Naive thymus-derived CD4-positive, alpha-beta T cell (primary cell): ENCODE data around the gene RASGRF1. TPM values are rescaled to one million over a fixed set of nuclear protein-coding genes. Genes with fewer than 3 reads are reported as not detected.
"Not testable (repeated sequence)": the region's sequence is repeated elsewhere in the genome, so short reads cannot be mapped to it uniquely, and the experiment has no call there.

Experiments
- ATAC-seq: fragments of 150-1000 bp; cut with Tn5 transposase; 2 replicates; pipeline ENCODE4 v1.10.0; 2021; ENCODE audit warnings: mild to moderate bottlenecking, moderate library complexity
- CTCF ChIA-PET: fragments of 350-600 bp; sonication (Branson Sonifier 250); formaldehyde crosslinking; loops from one replicate; lab custom pipeline; 2021; ENCODE audit warnings: antibody characterized with exemption; lab: Charles Lee
- POLR2A ChIA-PET: fragments of 350-600 bp; sonication (Branson Sonifier 250); formaldehyde crosslinking; loops from one replicate; lab custom pipeline; 2021; ENCODE audit warnings: antibody characterized with exemption, inconsistent platforms; lab: Charles Lee
- DNase-seq, 9 donors: peaks; one replicate each; pipeline versions ENCODE4 v3.0.0 to v3.0.0-alpha.2; 2020 to 2022; ENCODE audit warnings: mixed read lengths in 1 of 9
- H3K27ac ChIP-seq: one replicate; pipeline ENCODE4 v1.7.0; 2013; ENCODE audit warnings: mild to moderate bottlenecking, low read depth, low read length, moderate library complexity
- H3K27me3 ChIP-seq, 2 donors: one replicate each; pipeline ENCODE4 v1.7.0; 2013; ENCODE audit warnings: low read length in 2 of 2, mild to moderate bottlenecking in 2 of 2, moderate library complexity in 2 of 2; ENCODE audit not compliant: control insufficient read depth in 2 of 2, insufficient read depth in 2 of 2
- H3K36me3 ChIP-seq, 3 experiments: 1 replicate in 2 of 3; 2 replicates in 1 of 3; pipeline ENCODE4 v1.7.0; 2013; ENCODE audit warnings: low read length in 3 of 3, mild to moderate bottlenecking in 3 of 3, moderate library complexity in 1 of 3; ENCODE audit not compliant: insufficient read depth in 3 of 3, control insufficient read depth in 2 of 3
- H3K4me1 ChIP-seq, 2 donors: one replicate each; pipeline ENCODE4 v1.7.0; 2013; ENCODE audit warnings: low read length in 2 of 2, mild to moderate bottlenecking in 2 of 2, moderate library complexity in 1 of 2; ENCODE audit not compliant: control insufficient read depth in 2 of 2, insufficient read depth in 2 of 2
- H3K4me3 ChIP-seq: 2 replicates; pipeline ENCODE4 v1.7.0; 2013; ENCODE audit warnings: mild to moderate bottlenecking, low read length
- H3K9me3 ChIP-seq, 3 experiments: 1 replicate in 2 of 3; 2 replicates in 1 of 3; pipeline ENCODE4 v1.7.0; 2013; ENCODE audit warnings: low read length in 3 of 3; ENCODE audit not compliant: control insufficient read depth in 2 of 3
- H3K27ac Mint-ChIP-seq, 9 donors: one replicate each; pipeline ENCODE4 v1.8.0; 2020 to 2022; ENCODE audit warnings: mixed read lengths in 9 of 9, mild to moderate bottlenecking in 8 of 9, moderate library complexity in 5 of 9, inconsistent platforms in 2 of 9
- H3K27me3 Mint-ChIP-seq, 5 donors: one replicate each; pipeline ENCODE4 v1.8.0; 2021 to 2022; ENCODE audit warnings: mixed read lengths in 5 of 5, mild to moderate bottlenecking in 1 of 5
- H3K36me3 Mint-ChIP-seq, 5 donors: one replicate each; pipeline ENCODE4 v1.8.0; 2020 to 2022; ENCODE audit warnings: mixed read lengths in 5 of 5, mild to moderate bottlenecking in 3 of 5, inconsistent platforms in 1 of 5
- H3K4me1 Mint-ChIP-seq, 7 donors: one replicate each; pipeline ENCODE4 v1.8.0; 2020 to 2022; ENCODE audit warnings: mixed read lengths in 7 of 7, mild to moderate bottlenecking in 3 of 7, inconsistent platforms in 1 of 7
- H3K4me3 Mint-ChIP-seq, 10 donors: one replicate each; pipeline ENCODE4 v1.8.0; 2020 to 2022; ENCODE audit warnings: mild to moderate bottlenecking in 10 of 10, mixed read lengths in 10 of 10, moderate library complexity in 6 of 10, inconsistent platforms in 2 of 10
- H3K9me3 Mint-ChIP-seq, 11 donors: one replicate each; pipeline ENCODE4 v1.8.0; 2020 to 2022; ENCODE audit warnings: mixed read lengths in 11 of 11, mild to moderate bottlenecking in 4 of 11, inconsistent platforms in 1 of 11, moderate library complexity in 1 of 11
- intact Hi-C, 2 donors: fragments of 100-400 bp; cut with micrococcal nuclease; formaldehyde crosslinking; loops; one replicate each; pipeline ENCODE4 v1.15.1; 2023
- polyA plus RNA-seq, 2 donors: library from polyadenylated mRNA; unstranded; fragments of 300-500 nt; fragmentation: Illumina TruSeq; gene quantifications; one replicate each; pipeline ENCODE4 v1.2.3, GENCODE V29; 2021
- total RNA-seq, 6 experiments: library from RNA in 5 of 6; stranded (reverse) in 5 of 6; gene quantifications; 1 replicate in 5 of 6; 2 replicates in 1 of 6; pipeline ENCODE4 v1.2.3 and lab custom pipeline; 2021 to 2026

Gene RASGRF1
- total and polyA plus RNA-seq, 7 experiments from 2014 or later, result 0.07 to 0.10 TPM; not detected in 5

- intact Hi-C loops, result no loop called here
- Mint-ChIP-seq H3K4me1 (peaks cover 0 to 8% (median 3%) of the 10 kb centered on the region in 7 donors), H3K9me3 (no peaks in the 10 kb centered on the region), H3K36me3 (no peaks in the 10 kb centered on the region), H3K27me3 (peaks cover 0 to 3% (median 0%) of the 10 kb centered on the region in 5 donors), H3K27ac (no peak overlapping the region), H3K4me3 (no peak overlapping the region)
- DNase-seq (no peak), ATAC-seq (no peak)
- no peak overlapping the region for H3K4me3 ChIP-seq
- no peak overlapping the region for H3K27ac ChIP-seq
- no peaks in the 10 kb centered on the region for H3K4me1 ChIP-seq
- H3K36me3 ChIP-seq, result no peaks in the 10 kb centered on the region
- H3K9me3 ChIP-seq, result no peaks in the 10 kb centered on the region
- ChIA-PET POLR2A (no interaction called here), CTCF (no interaction called here)
- H3K27me3 ChIP-seq, result no peaks in the 10 kb centered on the region
Measured at GRCh38 chr15:78999636-79000035, 90.9 kb downstream of the RASGRF1 start.

GRCh38 chr15:78998526-78998925 lies 92.1 kb downstream of the RASGRF1 start:
- Mint-ChIP-seq H3K9me3 (no peaks in the 10 kb centered on the region), H3K4me1 (peaks cover 0 to 1% (median 0%) of the 10 kb centered on the region in 7 donors), H3K4me3 (no peak overlapping the region), H3K36me3 (no peaks in the 10 kb centered on the region), H3K27me3 (peaks cover 0 to 3% (median 0%) of the 10 kb centered on the region in 5 donors), H3K27ac (no peak overlapping the region)
- H3K4me3 ChIP-seq, result no peak overlapping the region
- no peak overlapping the region for H3K27ac ChIP-seq
- no peaks in the 10 kb centered on the region for H3K27me3 ChIP-seq
- CTCF ChIA-PET, result no interaction called here
- H3K9me3 ChIP-seq, result no peaks in the 10 kb centered on the region
- POLR2A ChIA-PET, result no interaction called here
- H3K4me1 ChIP-seq, result no peaks in the 10 kb centered on the region
- no peak for ATAC-seq
- intact Hi-C loops, result no loop called here
- DNase-seq, result no peak
- no peaks in the 10 kb centered on the region for H3K36me3 ChIP-seq

GRCh38 chr15:78997981-78998499 lies 92.5 kb downstream of the RASGRF1 start:
- Mint-ChIP-seq H3K4me1 (peaks cover 0 to 4% (median 0%) of the 10 kb centered on the region in 7 donors), H3K36me3 (no peaks in the 10 kb centered on the region), H3K27ac (no peak overlapping the region), H3K27me3 (peaks cover 0 to 3% (median 0%) of the 10 kb centered on the region in 5 donors), H3K4me3 (no peak overlapping the region), H3K9me3 (no peaks in the 10 kb centered on the region)
- intact Hi-C loops, result no loop called here
- POLR2A ChIA-PET, result no interaction called here
- no peaks in the 10 kb centered on the region for H3K36me3 ChIP-seq
- no peak overlapping the region for H3K4me3 ChIP-seq
- no peaks in the 10 kb centered on the region for H3K27me3 ChIP-seq
- no peak overlapping the region for H3K27ac ChIP-seq
- ATAC-seq, result no peak
- CTCF ChIA-PET, result interaction anchor here (0.6 kb wide), 1 partner anchor 717 kb away, joined by 4 read pairs; no protein-coding TSS in a partner anchor
- no peak for DNase-seq
- H3K4me1 ChIP-seq, result no peaks in the 10 kb centered on the region
- no peaks in the 10 kb centered on the region for H3K9me3 ChIP-seq

- H3K4me3 Mint-ChIP-seq, result no peak overlapping the region
- POLR2A ChIA-PET, result no interaction called here
- Histone ChIP-seq H3K27me3 (no peaks in the 10 kb centered on the region), H3K4me1 (no peaks in the 10 kb centered on the region), H3K9me3 (no peaks in the 10 kb centered on the region), H3K36me3 (no peaks in the 10 kb centered on the region), H3K27ac (no peak overlapping the region), H3K4me3 (no peak overlapping the region)
- intact Hi-C loops, result no loop called here
- peaks cover 0 to 8% (median 0%) of the 10 kb centered on the region in 7 donors for H3K4me1 Mint-ChIP-seq
- H3K9me3 Mint-ChIP-seq, result no peaks in the 10 kb centered on the region
- ATAC-seq (no peak), DNase-seq (no peak)
- H3K36me3 Mint-ChIP-seq, result no peaks in the 10 kb centered on the region
- no peak overlapping the region for H3K27ac Mint-ChIP-seq
- CTCF ChIA-PET, result interaction anchor here (0.7 kb wide), 1 partner anchor 1566 kb away, joined by 3 read pairs; no protein-coding TSS in a partner anchor
- peaks cover 0 to 3% (median 0%) of the 10 kb centered on the region in 5 donors for H3K27me3 Mint-ChIP-seq
Measured at GRCh38 chr15:78996894-78997275, 93.7 kb downstream of the RASGRF1 start.

- Histone ChIP-seq H3K9me3 (no peaks in the 10 kb centered on the region), H3K4me3 (no peak overlapping the region), H3K27ac (no peak overlapping the region), H3K36me3 (no peaks in the 10 kb centered on the region), H3K4me1 (no peaks in the 10 kb centered on the region), H3K27me3 (no peaks in the 10 kb centered on the region)
- ChIA-PET CTCF (no interaction called here), POLR2A (no interaction called here)
- DNase-seq, result no peak
- Mint-ChIP-seq H3K4me3 (no peak overlapping the region), H3K9me3 (no peaks in the 10 kb centered on the region), H3K4me1 (peaks cover 0 to 8% (median 0%) of the 10 kb centered on the region in 7 donors), H3K27ac (no peak overlapping the region), H3K27me3 (peaks cover 0 to 3% (median 0%) of the 10 kb centered on the region in 5 donors), H3K36me3 (no peaks in the 10 kb centered on the region)
- intact Hi-C loops, result no loop called here
- no peak for ATAC-seq
Measured at GRCh38 chr15:78995921-78996893, 94.4 kb downstream of the RASGRF1 start.

GRCh38 chr15:78995161-78995560 lies 95.4 kb downstream of the RASGRF1 start:
- POLR2A ChIA-PET, result not testable (repeated sequence)

More at GRCh38 chr15:78995161-78995560, 95.4 kb downstream of the RASGRF1 start:
- H3K36me3 Mint-ChIP-seq, H3K27me3 ChIP-seq, H3K4me3 Mint-ChIP-seq, H3K27me3 Mint-ChIP-seq, ATAC-seq, H3K9me3 ChIP-seq, H3K4me1 ChIP-seq, DNase-seq, H3K27ac Mint-ChIP-seq, H3K36me3 ChIP-seq, H3K9me3 Mint-ChIP-seq, CTCF ChIA-PET, H3K27ac ChIP-seq, H3K4me1 Mint-ChIP-seq, H3K4me3 ChIP-seq, intact Hi-C loops: not testable (repeated sequence)
